Measurements from ENCODE around the gene PRR19. TPM values are rescaled to one million over a fixed set of nuclear protein-coding genes. Genes with fewer than 3 reads are reported as not detected.
"Not testable (repeated sequence)": the region's sequence is repeated elsewhere in the genome, so short reads cannot be mapped to it uniquely, and the experiment has no call there.

PRR19 gene
- total RNA-seq, 3 donors from 2014 or later = 0.58 to 1.5 (median 1.3) TPM

GRCh38 chr19:42328106-42328505 is 26.2 kb downstream of the PRR19 start:
- no peaks in the 10 kb centered on the region for H3K9me3 Mint-ChIP-seq
- ATAC-seq (no peak), DNase-seq (no peak)
- no peaks in the 10 kb centered on the region for H3K36me3 Mint-ChIP-seq (ENCODE audit: insufficient read depth)
- H3K4me3 Mint-ChIP-seq = no peak overlapping the region
- peaks cover 18% of the 10 kb centered on the region for H3K4me1 Mint-ChIP-seq (ENCODE audit: low read depth)
- peaks cover 11% of the 10 kb centered on the region for H3K27me3 Mint-ChIP-seq (ENCODE audit: low read depth)

- no peak overlapping the region for H3K4me3 Mint-ChIP-seq
- ATAC-seq = no peak
- peaks cover 13% of the 10 kb centered on the region for H3K4me1 Mint-ChIP-seq (ENCODE audit: low read depth)
- DNase-seq = no peak
- peaks cover 6% of the 10 kb centered on the region for H3K27me3 Mint-ChIP-seq (ENCODE audit: low read depth)
- H3K9me3 Mint-ChIP-seq = no peaks in the 10 kb centered on the region
- H3K36me3 Mint-ChIP-seq (ENCODE audit: insufficient read depth) = no peaks in the 10 kb centered on the region
These were observed 26.9 kb downstream of the PRR19 start for GRCh38 chr19:42328854-42329253.

GRCh38 chr19:42330241-42330711 is 28.3 kb downstream of the PRR19 start:
- no peaks in the 10 kb centered on the region for H3K36me3 Mint-ChIP-seq (ENCODE audit: insufficient read depth)
- no peak for DNase-seq
- peaks cover 8% of the 10 kb centered on the region for H3K4me1 Mint-ChIP-seq (ENCODE audit: low read depth)
- H3K27me3 Mint-ChIP-seq (ENCODE audit: low read depth) = no peaks in the 10 kb centered on the region
- H3K4me3 Mint-ChIP-seq = no peak overlapping the region
- no peak for ATAC-seq
- no peaks in the 10 kb centered on the region for H3K9me3 Mint-ChIP-seq

- not testable (repeated sequence) for H3K27me3 Mint-ChIP-seq (ENCODE audit: low read depth); H3K36me3 Mint-ChIP-seq (ENCODE audit: insufficient read depth); H3K4me3 Mint-ChIP-seq; H3K4me1 Mint-ChIP-seq (ENCODE audit: low read depth); DNase-seq; H3K9me3 Mint-ChIP-seq; ATAC-seq
These were observed 29.4 kb downstream of the PRR19 start for GRCh38 chr19:42331333-42331732.

- H3K4me3 Mint-ChIP-seq = no peak overlapping the region
- H3K27me3 Mint-ChIP-seq (ENCODE audit: low read depth) = no peaks in the 10 kb centered on the region
- DNase-seq = no peak
- no peaks in the 10 kb centered on the region for H3K36me3 Mint-ChIP-seq (ENCODE audit: insufficient read depth)
- no peak for ATAC-seq
- H3K9me3 Mint-ChIP-seq = no peaks in the 10 kb centered on the region
- H3K4me1 Mint-ChIP-seq (ENCODE audit: low read depth) = peaks cover 2% of the 10 kb centered on the region
These were observed 30.1 kb downstream of the PRR19 start for GRCh38 chr19:42332059-42332458.

- H3K4me3 Mint-ChIP-seq = no peak overlapping the region
- no peaks in the 10 kb centered on the region for H3K36me3 Mint-ChIP-seq (ENCODE audit: insufficient read depth)
- H3K9me3 Mint-ChIP-seq = no peaks in the 10 kb centered on the region
- no peaks in the 10 kb centered on the region for H3K4me1 Mint-ChIP-seq (ENCODE audit: low read depth)
- no peak for DNase-seq
- ATAC-seq = no peak
- H3K27me3 Mint-ChIP-seq (ENCODE audit: low read depth) = no peaks in the 10 kb centered on the region
These were observed 31.1 kb downstream of the PRR19 start for GRCh38 chr19:42333018-42333417.

GRCh38 chr19:42333975-42334696 is 32.2 kb downstream of the PRR19 start:
- Mint-ChIP-seq H3K27me3 (ENCODE audit: low read depth) (no peaks in the 10 kb centered on the region), H3K4me3 (no peak overlapping the region), H3K9me3 (no peaks in the 10 kb centered on the region), H3K36me3 (ENCODE audit: insufficient read depth) (peaks cover 2% of the 10 kb centered on the region), H3K4me1 (ENCODE audit: low read depth) (no peaks in the 10 kb centered on the region)
- no peak for ATAC-seq
- DNase-seq = no peak

- peaks cover 2% of the 10 kb centered on the region for H3K36me3 Mint-ChIP-seq (ENCODE audit: insufficient read depth)
- DNase-seq (no peak), ATAC-seq (no peak)
- no peaks in the 10 kb centered on the region for H3K9me3 Mint-ChIP-seq
- H3K27me3 Mint-ChIP-seq (ENCODE audit: low read depth) = no peaks in the 10 kb centered on the region
- no peak overlapping the region for H3K4me3 Mint-ChIP-seq
- no peaks in the 10 kb centered on the region for H3K4me1 Mint-ChIP-seq (ENCODE audit: low read depth)
These were observed 32.9 kb downstream of the PRR19 start for GRCh38 chr19:42334697-42335373.

GRCh38 chr19:42335374-42335936 is 33.5 kb downstream of the PRR19 start:
- H3K27me3 Mint-ChIP-seq (ENCODE audit: low read depth) = no peaks in the 10 kb centered on the region
- ATAC-seq = no peak
- H3K9me3 Mint-ChIP-seq = no peaks in the 10 kb centered on the region

GRCh38 chr19:42335971-42336370 is 34.0 kb downstream of the PRR19 start:
- DNase-seq = no peak
- no peak for ATAC-seq
- Mint-ChIP-seq H3K4me1 (ENCODE audit: low read depth) (no peaks in the 10 kb centered on the region), H3K36me3 (ENCODE audit: insufficient read depth) (peaks cover 2% of the 10 kb centered on the region), H3K9me3 (no peaks in the 10 kb centered on the region), H3K4me3 (no peak overlapping the region), H3K27me3 (ENCODE audit: low read depth) (no peaks in the 10 kb centered on the region)

More at GRCh38 chr19:42335374-42335936, 33.5 kb downstream of the PRR19 start:
- Mint-ChIP-seq H3K4me1 (ENCODE audit: low read depth) (no peaks in the 10 kb centered on the region), H3K36me3 (ENCODE audit: insufficient read depth) (peaks cover 2% of the 10 kb centered on the region), H3K4me3 (no peak overlapping the region)
- no peak for DNase-seq

GRCh38 chr19:42339126-42339860 is 37.4 kb downstream of the PRR19 start:
- H3K4me3 Mint-ChIP-seq; H3K9me3 Mint-ChIP-seq; H3K27me3 Mint-ChIP-seq (ENCODE audit: low read depth); H3K36me3 Mint-ChIP-seq (ENCODE audit: insufficient read depth); ATAC-seq; H3K4me1 Mint-ChIP-seq (ENCODE audit: low read depth); DNase-seq: not testable (repeated sequence)

- not testable (repeated sequence) for DNase-seq; H3K9me3 Mint-ChIP-seq; H3K4me1 Mint-ChIP-seq (ENCODE audit: low read depth); H3K36me3 Mint-ChIP-seq (ENCODE audit: insufficient read depth); H3K27me3 Mint-ChIP-seq (ENCODE audit: low read depth); ATAC-seq; H3K4me3 Mint-ChIP-seq
These were observed 38.0 kb downstream of the PRR19 start for GRCh38 chr19:42339922-42340321.

- no peaks in the 10 kb centered on the region for H3K9me3 Mint-ChIP-seq
- H3K36me3 Mint-ChIP-seq (ENCODE audit: insufficient read depth) = peaks cover 9% of the 10 kb centered on the region
- no peaks in the 10 kb centered on the region for H3K4me1 Mint-ChIP-seq (ENCODE audit: low read depth)
- DNase-seq = no peak
- H3K4me3 Mint-ChIP-seq = no peak overlapping the region
- no peaks in the 10 kb centered on the region for H3K27me3 Mint-ChIP-seq (ENCODE audit: low read depth)
- no peak for ATAC-seq
These were observed 41.6 kb downstream of the PRR19 start for GRCh38 chr19:42343344-42344110.
